Testis (tissue), 2 donors: ENCODE measurements around the gene CSF1R.

Experiments
- CTCF ChIP-seq, 3 experiments: fragments of 450-650 bp in 2 of 3; fragments of 200-600 bp in 1 of 3; sonication (generic) in 1 of 3; IDR thresholded peaks; one replicate each; pipeline ENCODE4 v1.5.1; 2016 to 2019; ENCODE audit warnings: antibody characterized with exemption in 3 of 3, mild to moderate bottlenecking in 2 of 3, moderate library complexity in 1 of 3
- POLR2A ChIP-seq: fragments of 450-650 bp; IDR thresholded peaks from one replicate; pipeline ENCODE4 v1.6.1; 2017; ENCODE audit warnings: antibody characterized with exemption, mild to moderate bottlenecking, moderate library complexity

GRCh38 chr5:150135557-150136304 is 49.4 kb upstream of the CSF1R start:
- TF ChIP-seq POLR2A (no peak), CTCF (IDR thresholded peaks at IDR 0.05) (no peak)
